Measurements from ENCODE around the gene DHX8.
"Not testable (repeated sequence)": the region's sequence is repeated elsewhere in the genome, so short reads cannot be mapped to it uniquely, and the experiment has no call there.

DHX8 gene

GRCh38 chr17:43450791-43451190 lies 33.0 kb upstream of the DHX8 start:
- no CpG with 5 or more reads among the region's 20 CpGs for WGBS (ENCODE audit: extremely low coverage, insufficient coverage, insufficient read length)
- not testable (repeated sequence) for H3K79me1 ChIP-seq (ENCODE audit: low read length); H2BK120ac ChIP-seq (ENCODE audit: insufficient read depth, low read length, poor library complexity); H3K4me3 ChIP-seq (ENCODE audit: low read depth, low read length); H3K4me1 ChIP-seq (ENCODE audit: control insufficient read depth in 1 of 2, insufficient read depth in 2 of 2, low read length in 2 of 2); H3K23ac ChIP-seq (ENCODE audit: low read length); DNase-seq; H2BK12ac ChIP-seq (ENCODE audit: low read length); H3K79me2 ChIP-seq (ENCODE audit: control insufficient read depth, insufficient read depth, low read length, poor library complexity); H3K36me3 ChIP-seq (ENCODE audit: control insufficient read depth in 1 of 2, insufficient read depth in 2 of 2, low read length in 2 of 2); H3K4me2 ChIP-seq (ENCODE audit: low read length); H4K91ac ChIP-seq (ENCODE audit: low read depth, low read length); H3K18ac ChIP-seq (ENCODE audit: low read length); H3K14ac ChIP-seq (ENCODE audit: low read length); H3K9me3 ChIP-seq (ENCODE audit: insufficient read depth, low read depth, low read length); H3K27ac ChIP-seq (ENCODE audit: low read depth, low read length); H4K8ac ChIP-seq (ENCODE audit: low read depth, low read length); H2AK5ac ChIP-seq (ENCODE audit: low read length); H4K12ac ChIP-seq (ENCODE audit: low read depth, low read length); H3K9ac ChIP-seq (ENCODE audit: low read length); H2BK5ac ChIP-seq (ENCODE audit: low read depth, low read length, poor library complexity); H2AFZ ChIP-seq (ENCODE audit: insufficient read depth, low read length, poor library complexity); H3K27me3 ChIP-seq (ENCODE audit: insufficient read depth, low read length); H3K4ac ChIP-seq (ENCODE audit: low read depth, low read length)

- WGBS (ENCODE audit: extremely low coverage, insufficient coverage, insufficient read length), result no CpG with 5 or more reads among the region's 32 CpGs
- not testable (repeated sequence) for H2AFZ ChIP-seq (ENCODE audit: insufficient read depth, low read length, poor library complexity); H3K79me1 ChIP-seq (ENCODE audit: low read length); H3K27ac ChIP-seq (ENCODE audit: low read depth, low read length); H4K91ac ChIP-seq (ENCODE audit: low read depth, low read length); H3K79me2 ChIP-seq (ENCODE audit: control insufficient read depth, insufficient read depth, low read length, poor library complexity); H2BK120ac ChIP-seq (ENCODE audit: insufficient read depth, low read length, poor library complexity); H4K12ac ChIP-seq (ENCODE audit: low read depth, low read length); H2BK5ac ChIP-seq (ENCODE audit: low read depth, low read length, poor library complexity); H3K14ac ChIP-seq (ENCODE audit: low read length); H3K23ac ChIP-seq (ENCODE audit: low read length); H3K9me3 ChIP-seq (ENCODE audit: insufficient read depth, low read depth, low read length); H2BK12ac ChIP-seq (ENCODE audit: low read length); H3K4me1 ChIP-seq (ENCODE audit: control insufficient read depth in 1 of 2, insufficient read depth in 2 of 2, low read length in 2 of 2); DNase-seq; H4K8ac ChIP-seq (ENCODE audit: low read depth, low read length); H3K36me3 ChIP-seq (ENCODE audit: control insufficient read depth in 1 of 2, insufficient read depth in 2 of 2, low read length in 2 of 2); H3K18ac ChIP-seq (ENCODE audit: low read length); H3K4me2 ChIP-seq (ENCODE audit: low read length); H3K27me3 ChIP-seq (ENCODE audit: insufficient read depth, low read length); H3K4ac ChIP-seq (ENCODE audit: low read depth, low read length); H2AK5ac ChIP-seq (ENCODE audit: low read length); H3K4me3 ChIP-seq (ENCODE audit: low read depth, low read length); H3K9ac ChIP-seq (ENCODE audit: low read length)
Measured at GRCh38 chr17:43451741-43452140, 32.0 kb upstream of the DHX8 start.

GRCh38 chr17:43453331-43453812 lies 30.4 kb upstream of the DHX8 start:
- Histone ChIP-seq H3K79me1 (ENCODE audit: low read length) (no peaks in the 10 kb centered on the region), H2BK120ac (ENCODE audit: insufficient read depth, low read length, poor library complexity) (no peak overlapping the region), H3K36me3 (ENCODE audit: control insufficient read depth in 1 of 2, insufficient read depth in 2 of 2, low read length in 2 of 2) (no peaks in the 10 kb centered on the region), H3K9ac (ENCODE audit: low read length) (no peak overlapping the region), H2BK12ac (ENCODE audit: low read length) (no peak overlapping the region), H3K9me3 (ENCODE audit: insufficient read depth, low read depth, low read length) (no peaks in the 10 kb centered on the region), H3K4me1 (ENCODE audit: control insufficient read depth in 1 of 2, insufficient read depth in 2 of 2, low read length in 2 of 2) (peaks cover 0 to 1% of the 10 kb centered on the region in 2 experiments), H3K4ac (ENCODE audit: low read depth, low read length) (no peak overlapping the region), H4K12ac (ENCODE audit: low read depth, low read length) (no peak overlapping the region), H2BK5ac (ENCODE audit: low read depth, low read length, poor library complexity) (no peak overlapping the region), H3K4me3 (ENCODE audit: low read depth, low read length) (no peak overlapping the region), H3K14ac (ENCODE audit: low read length) (no peak overlapping the region), H2AFZ (ENCODE audit: insufficient read depth, low read length, poor library complexity) (no peak overlapping the region), H4K8ac (ENCODE audit: low read depth, low read length) (no peak overlapping the region), H3K27me3 (ENCODE audit: insufficient read depth, low read length) (no peaks in the 10 kb centered on the region), H3K27ac (ENCODE audit: low read depth, low read length) (no peak overlapping the region), H3K4me2 (ENCODE audit: low read length) (no peak overlapping the region), H3K23ac (ENCODE audit: low read length) (no peak overlapping the region), H4K91ac (ENCODE audit: low read depth, low read length) (no peak overlapping the region), H3K79me2 (ENCODE audit: control insufficient read depth, insufficient read depth, low read length, poor library complexity) (no peaks in the 10 kb centered on the region), H3K18ac (ENCODE audit: low read length) (no peak overlapping the region), H2AK5ac (ENCODE audit: low read length) (no peak overlapping the region)
- no peak for DNase-seq
- no CpG with 5 or more reads among the region's 11 CpGs for WGBS (ENCODE audit: extremely low coverage, insufficient coverage, insufficient read length)

DNA sequence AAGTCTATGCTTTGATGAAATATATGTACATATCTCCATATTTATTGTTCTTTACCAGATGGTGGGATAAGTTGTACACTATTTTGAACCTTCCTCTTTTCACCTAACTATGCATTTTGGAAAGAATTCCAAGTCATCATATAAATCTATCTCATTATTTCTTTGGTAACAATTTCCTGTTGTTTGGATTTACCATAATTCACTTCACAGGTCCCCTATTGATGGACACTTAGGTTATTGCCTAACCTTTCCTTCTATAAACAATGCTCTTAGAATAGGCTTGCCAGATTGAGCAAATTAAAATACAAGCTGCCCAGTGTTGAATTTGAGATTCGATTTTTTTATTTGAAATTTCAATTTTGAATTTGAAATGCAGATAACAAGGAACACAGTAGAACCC lies 28.9 kb upstream of the DHX8 start:
- no peaks in the 10 kb centered on the region for H3K27me3 ChIP-seq (ENCODE audit: insufficient read depth, low read length)
- H2BK12ac ChIP-seq (ENCODE audit: low read length), result no peak overlapping the region
- no CpG with 5 or more reads among the region's 1 CpG for WGBS (ENCODE audit: extremely low coverage, insufficient coverage, insufficient read length)

More for the DNA sequence above, 28.9 kb upstream of the DHX8 start:
- Histone ChIP-seq H3K18ac (ENCODE audit: low read length) (no peak overlapping the region), H3K79me2 (ENCODE audit: control insufficient read depth, insufficient read depth, low read length, poor library complexity) (no peaks in the 10 kb centered on the region), H3K4me1 (ENCODE audit: control insufficient read depth in 1 of 2, insufficient read depth in 2 of 2, low read length in 2 of 2) (peaks cover 0 to 1% of the 10 kb centered on the region in 2 experiments), H3K23ac (ENCODE audit: low read length) (no peak overlapping the region), H4K12ac (ENCODE audit: low read depth, low read length) (no peak overlapping the region), H2AK5ac (ENCODE audit: low read length) (no peak overlapping the region), H3K79me1 (ENCODE audit: low read length) (no peaks in the 10 kb centered on the region), H3K4me3 (ENCODE audit: low read depth, low read length) (no peak overlapping the region), H3K14ac (ENCODE audit: low read length) (no peak overlapping the region), H3K9ac (ENCODE audit: low read length) (no peak overlapping the region), H2AFZ (ENCODE audit: insufficient read depth, low read length, poor library complexity) (no peak overlapping the region), H4K8ac (ENCODE audit: low read depth, low read length) (no peak overlapping the region), H3K36me3 (ENCODE audit: control insufficient read depth in 1 of 2, insufficient read depth in 2 of 2, low read length in 2 of 2) (no peaks in the 10 kb centered on the region), H3K4me2 (ENCODE audit: low read length) (no peak overlapping the region), H4K91ac (ENCODE audit: low read depth, low read length) (no peak overlapping the region), H2BK5ac (ENCODE audit: low read depth, low read length, poor library complexity) (no peak overlapping the region), H3K9me3 (ENCODE audit: insufficient read depth, low read depth, low read length) (no peaks in the 10 kb centered on the region), H2BK120ac (ENCODE audit: insufficient read depth, low read length, poor library complexity) (no peak overlapping the region), H3K27ac (ENCODE audit: low read depth, low read length) (no peak overlapping the region), H3K4ac (ENCODE audit: low read depth, low read length) (no peak overlapping the region)
- DNase-seq, result no peak

Data from trophoblast cell (in vitro differentiated cells and primary cell).